Measurements from ENCODE around the gene MYH10. TPM values are rescaled to one million over a fixed set of nuclear protein-coding genes. Genes with fewer than 3 reads are reported as not detected.

MYH10 gene
- polyA plus RNA-seq, 1 donor from 2014 or later: 61.1 TPM

GRCh38 chr17:8430966-8431365, 199.6 kb downstream of the MYH10 start:
- no peak overlapping the region for H3K27ac ChIP-seq (ENCODE audit: low read length)
- no peak overlapping the region for H3K4me3 ChIP-seq (ENCODE audit: low read length)
- H4K20me1 ChIP-seq (ENCODE audit: insufficient read depth): no peaks in the 10 kb centered on the region
- no peak for TF ChIP-seq REST (IDR thresholded peaks at IDR 0.05; ENCODE audit: borderline replicate concordance)
- TF ChIP-seq SMC3 (conservative IDR thresholded peaks at IDR 0.05; ENCODE audit: poor library complexity): no peak
- TF ChIP-seq EP300 (conservative IDR thresholded peaks at IDR 0.05; ENCODE audit: poor library complexity, severe bottlenecking): no peak
- TF ChIP-seq MXI1 (conservative IDR thresholded peaks at IDR 0.05; ENCODE audit: poor library complexity, severe bottlenecking): no peak
- no peak overlapping the region for H3K9ac ChIP-seq (ENCODE audit: low read length)
- H3K9me3 ChIP-seq (ENCODE audit: low read length): no peaks in the 10 kb centered on the region
- no peaks in the 10 kb centered on the region for H3K9me2 ChIP-seq (ENCODE audit: insufficient read depth, low read length)
- no peaks in the 10 kb centered on the region for H3K79me2 ChIP-seq (replicated peaks; ENCODE audit: insufficient read depth, low read length)
- H3K27me3 ChIP-seq (ENCODE audit: insufficient read depth, low read depth, low read length): no peaks in the 10 kb centered on the region
- H3K4me2 ChIP-seq (ENCODE audit: low read length): no peak overlapping the region
- H3F3A ChIP-seq (ENCODE audit: insufficient read depth, low read length, poor library complexity, severe bottlenecking): peaks cover 3% of the 10 kb centered on the region
- H2AFZ ChIP-seq (ENCODE audit: low read depth, low read length): no peak overlapping the region
- no peaks in the 10 kb centered on the region for H3K36me3 ChIP-seq (ENCODE audit: insufficient read depth, low read length)

GRCh38 chr17:8426802-8427201, 203.7 kb downstream of the MYH10 start:
- Histone ChIP-seq H3F3A (ENCODE audit: insufficient read depth, low read length, poor library complexity, severe bottlenecking) (no peaks in the 10 kb centered on the region), H3K9me2 (ENCODE audit: insufficient read depth, low read length) (no peaks in the 10 kb centered on the region)
- TF ChIP-seq SMC3 (conservative IDR thresholded peaks at IDR 0.05; ENCODE audit: poor library complexity): no peak
- no peak for TF ChIP-seq REST (IDR thresholded peaks at IDR 0.05; ENCODE audit: borderline replicate concordance)
- no peak for TF ChIP-seq TAF1 (IDR thresholded peaks at IDR 0.05; ENCODE audit: low read depth)
- TF ChIP-seq EP300 (conservative IDR thresholded peaks at IDR 0.05; ENCODE audit: poor library complexity, severe bottlenecking): no peak

GRCh38 chr17:8426094-8426720, 204.3 kb downstream of the MYH10 start:
- no peak overlapping the region for H3K27ac ChIP-seq (ENCODE audit: low read length)
- H3K9me3 ChIP-seq (ENCODE audit: low read length): no peaks in the 10 kb centered on the region
- H3K79me2 ChIP-seq (replicated peaks; ENCODE audit: insufficient read depth, low read length): no peaks in the 10 kb centered on the region
- no peaks in the 10 kb centered on the region for H3F3A ChIP-seq (ENCODE audit: insufficient read depth, low read length, poor library complexity, severe bottlenecking)
- no peaks in the 10 kb centered on the region for H4K20me1 ChIP-seq (ENCODE audit: insufficient read depth)
- H3K9me2 ChIP-seq (ENCODE audit: insufficient read depth, low read length): no peaks in the 10 kb centered on the region
- no peak overlapping the region for H3K4me3 ChIP-seq (ENCODE audit: low read length)
- H3K4me2 ChIP-seq (ENCODE audit: low read length): no peak overlapping the region
- H3K9ac ChIP-seq (ENCODE audit: low read length): no peak overlapping the region
- no peaks in the 10 kb centered on the region for H3K36me3 ChIP-seq (ENCODE audit: insufficient read depth, low read length)
- no peak overlapping the region for H2AFZ ChIP-seq (ENCODE audit: low read depth, low read length)
- H3K27me3 ChIP-seq (ENCODE audit: insufficient read depth, low read depth, low read length): no peaks in the 10 kb centered on the region
- TF ChIP-seq CTCF (IDR thresholded peaks at IDR 0.05; ENCODE audit: poor library complexity, severe bottlenecking): no peak
- TF ChIP-seq REST (IDR thresholded peaks at IDR 0.05; ENCODE audit: borderline replicate concordance): no peak
- no peak for TF ChIP-seq EP300 (conservative IDR thresholded peaks at IDR 0.05; ENCODE audit: poor library complexity, severe bottlenecking)
- no peak for TF ChIP-seq SMC3 (conservative IDR thresholded peaks at IDR 0.05; ENCODE audit: poor library complexity)
- TF ChIP-seq TAF1 (IDR thresholded peaks at IDR 0.05; ENCODE audit: low read depth): no peak
- TF ChIP-seq MXI1 (conservative IDR thresholded peaks at IDR 0.05; ENCODE audit: poor library complexity, severe bottlenecking): no peak
- TF ChIP-seq RAD21 (conservative IDR thresholded peaks at IDR 0.05): no peak

More at GRCh38 chr17:8426802-8427201, 203.7 kb downstream of the MYH10 start:
- Histone ChIP-seq H3K4me3 (ENCODE audit: low read length) (no peak overlapping the region), H3K27me3 (ENCODE audit: insufficient read depth, low read depth, low read length) (no peaks in the 10 kb centered on the region), H2AFZ (ENCODE audit: low read depth, low read length) (no peak overlapping the region), H3K27ac (ENCODE audit: low read length) (no peak overlapping the region), H4K20me1 (ENCODE audit: insufficient read depth) (no peaks in the 10 kb centered on the region), H3K9me3 (ENCODE audit: low read length) (no peaks in the 10 kb centered on the region), H3K9ac (ENCODE audit: low read length) (no peak overlapping the region), H3K79me2 (replicated peaks; ENCODE audit: insufficient read depth, low read length) (no peaks in the 10 kb centered on the region), H3K36me3 (ENCODE audit: insufficient read depth, low read length) (no peaks in the 10 kb centered on the region), H3K4me2 (ENCODE audit: low read length) (no peak overlapping the region)

Data from neural cell (in vitro differentiated cells).